ENCODE measurements around the gene ISM1.

ISM1 gene

GRCh38 chr20:13299401-13299800 lies 78.3 kb downstream of the ISM1 start:
- H3K36me3 ChIP-seq (ENCODE audit: control insufficient read depth in 4 of 4, insufficient read depth in 4 of 4, low read length in 3 of 4), result no peaks in the 10 kb centered on the region
- H3K4me3 ChIP-seq (ENCODE audit: control insufficient read depth in 1 of 7, extremely low read depth in 1 of 7, insufficient read depth in 4 of 7, low read depth in 2 of 7, low read length in 6 of 7), result no peak overlapping the region
- H3K27ac ChIP-seq (ENCODE audit: insufficient read depth in 1 of 2, low read depth in 1 of 2, low read length in 2 of 2, poor library complexity in 1 of 2, severe bottlenecking in 2 of 2), result no peak overlapping the region
- no peaks in the 10 kb centered on the region for H3K27me3 ChIP-seq (replicated peaks in 2 of 5; ENCODE audit: control insufficient read depth in 4 of 5, insufficient read depth in 5 of 5, low read length in 4 of 5)
- H3K4me1 ChIP-seq (ENCODE audit: control extremely low read depth in 1 of 4, control insufficient read depth in 4 of 4, insufficient read depth in 4 of 4, low read length in 3 of 4), result peaks cover 0 to 4% (median 0%) of the 10 kb centered on the region in 4 experiments
- ChIA-PET POLR2A (no interaction called here), CTCF (no interaction called here)
- H3K9me3 ChIP-seq (ENCODE audit: control extremely low read depth in 1 of 5, control insufficient read depth in 4 of 5, insufficient read depth in 2 of 5, low read depth in 1 of 5, low read length in 4 of 5), result peaks cover 0 to 2% (median 0%) of the 10 kb centered on the region in 5 experiments
- WGBS (ENCODE audit: insufficient coverage), result 99% methylated on average over 16 of the region's 18 CpGs
- DNase-seq, result no peak

- no peak overlapping the region for H3K4me3 ChIP-seq (ENCODE audit: control insufficient read depth in 1 of 7, extremely low read depth in 1 of 7, insufficient read depth in 4 of 7, low read depth in 2 of 7, low read length in 6 of 7)
- H3K4me1 ChIP-seq (ENCODE audit: control extremely low read depth in 1 of 4, control insufficient read depth in 4 of 4, insufficient read depth in 4 of 4, low read length in 3 of 4), result no peaks in the 10 kb centered on the region
- WGBS (ENCODE audit: insufficient coverage), result 100% methylated on average over 2 of the region's 2 CpGs
- no peaks in the 10 kb centered on the region for H3K36me3 ChIP-seq (ENCODE audit: control insufficient read depth in 4 of 4, insufficient read depth in 4 of 4, low read length in 3 of 4)
- CTCF ChIA-PET, result interaction anchor here (1.0 to 3.5 kb wide), 5 partner anchors 10 to 180 kb away, joined by 3 to 19 read pairs (median 6); no protein-coding TSS in a partner anchor
- no peak for DNase-seq
- H3K27ac ChIP-seq (ENCODE audit: insufficient read depth in 1 of 2, low read depth in 1 of 2, low read length in 2 of 2, poor library complexity in 1 of 2, severe bottlenecking in 2 of 2), result no peak overlapping the region
- POLR2A ChIA-PET, result no interaction called here
- H3K27me3 ChIP-seq (replicated peaks in 2 of 5; ENCODE audit: control insufficient read depth in 4 of 5, insufficient read depth in 5 of 5, low read length in 4 of 5), result no peaks in the 10 kb centered on the region
- H3K9me3 ChIP-seq (ENCODE audit: control extremely low read depth in 1 of 5, control insufficient read depth in 4 of 5, insufficient read depth in 2 of 5, low read depth in 1 of 5, low read length in 4 of 5), result peaks cover 0 to 2% (median 0%) of the 10 kb centered on the region in 5 experiments
Measured at GRCh38 chr20:13301596-13301995, 80.5 kb downstream of the ISM1 start.

GRCh38 chr20:13302647-13303450 lies 81.8 kb downstream of the ISM1 start:
- Histone ChIP-seq H3K4me1 (ENCODE audit: control extremely low read depth in 1 of 4, control insufficient read depth in 4 of 4, insufficient read depth in 4 of 4, low read length in 3 of 4) (no peaks in the 10 kb centered on the region), H3K4me3 (ENCODE audit: control insufficient read depth in 1 of 7, extremely low read depth in 1 of 7, insufficient read depth in 4 of 7, low read depth in 2 of 7, low read length in 6 of 7) (no peak overlapping the region), H3K27ac (ENCODE audit: insufficient read depth in 1 of 2, low read depth in 1 of 2, low read length in 2 of 2, poor library complexity in 1 of 2, severe bottlenecking in 2 of 2) (no peak overlapping the region), H3K9me3 (ENCODE audit: control extremely low read depth in 1 of 5, control insufficient read depth in 4 of 5, insufficient read depth in 2 of 5, low read depth in 1 of 5, low read length in 4 of 5) (peaks cover 0 to 2% (median 0%) of the 10 kb centered on the region in 5 experiments), H3K27me3 (replicated peaks in 2 of 5; ENCODE audit: control insufficient read depth in 4 of 5, insufficient read depth in 5 of 5, low read length in 4 of 5) (peaks cover 0 to 2% (median 0%) of the 10 kb centered on the region in 5 experiments), H3K36me3 (ENCODE audit: control insufficient read depth in 4 of 4, insufficient read depth in 4 of 4, low read length in 3 of 4) (no peaks in the 10 kb centered on the region)
- peak; percentile 2 to 46 (median 37) for DNase-seq
- ChIA-PET CTCF (interaction anchor here (0.6 to 3.5 kb wide), 18 partner anchors 10 to 342 kb away, joined by 3 to 19 read pairs (median 4); no protein-coding TSS in a partner anchor), POLR2A (no interaction called here)
- WGBS (ENCODE audit: insufficient coverage), result 80% methylated on average over 6 of the region's 9 CpGs

GRCh38 chr20:13305284-13305683 lies 84.2 kb downstream of the ISM1 start:
- H3K9me3 ChIP-seq (ENCODE audit: control extremely low read depth in 1 of 5, control insufficient read depth in 4 of 5, insufficient read depth in 2 of 5, low read depth in 1 of 5, low read length in 4 of 5), result peaks cover 0 to 2% (median 0%) of the 10 kb centered on the region in 5 experiments
- no peak overlapping the region for H3K4me3 ChIP-seq (ENCODE audit: control insufficient read depth in 1 of 7, extremely low read depth in 1 of 7, insufficient read depth in 4 of 7, low read depth in 2 of 7, low read length in 6 of 7)
- 96% methylated on average over 3 of the region's 6 CpGs for WGBS (ENCODE audit: insufficient coverage)
- ChIA-PET CTCF (no interaction called here), POLR2A (no interaction called here)
- DNase-seq, result no peak
- no peak overlapping the region for H3K27ac ChIP-seq (ENCODE audit: insufficient read depth in 1 of 2, low read depth in 1 of 2, low read length in 2 of 2, poor library complexity in 1 of 2, severe bottlenecking in 2 of 2)
- no peaks in the 10 kb centered on the region for H3K4me1 ChIP-seq (ENCODE audit: control extremely low read depth in 1 of 4, control insufficient read depth in 4 of 4, insufficient read depth in 4 of 4, low read length in 3 of 4)
- no peaks in the 10 kb centered on the region for H3K36me3 ChIP-seq (ENCODE audit: control insufficient read depth in 4 of 4, insufficient read depth in 4 of 4, low read length in 3 of 4)
- H3K27me3 ChIP-seq (replicated peaks in 2 of 5; ENCODE audit: control insufficient read depth in 4 of 5, insufficient read depth in 5 of 5, low read length in 4 of 5), result peaks cover 0 to 2% (median 0%) of the 10 kb centered on the region in 5 experiments

GRCh38 chr20:13307562-13308163 lies 86.6 kb downstream of the ISM1 start:
- 98% methylated on average over 7 of the region's 9 CpGs for WGBS (ENCODE audit: insufficient coverage)
- DNase-seq, result no peak
- CTCF ChIA-PET, result interaction anchor here (1.5 kb wide), 1 partner anchor 189 kb away, joined by 5 read pairs; no protein-coding TSS in a partner anchor

GRCh38 chr20:13312300-13312699 lies 91.2 kb downstream of the ISM1 start:
- CTCF ChIA-PET, result no interaction called here

More at GRCh38 chr20:13307562-13308163, 86.6 kb downstream of the ISM1 start:
- POLR2A ChIA-PET, result no interaction called here
- Histone ChIP-seq H3K9me3 (ENCODE audit: control extremely low read depth in 1 of 5, control insufficient read depth in 4 of 5, insufficient read depth in 2 of 5, low read depth in 1 of 5, low read length in 4 of 5) (peaks cover 0 to 2% (median 0%) of the 10 kb centered on the region in 5 experiments), H3K4me3 (ENCODE audit: control insufficient read depth in 1 of 7, extremely low read depth in 1 of 7, insufficient read depth in 4 of 7, low read depth in 2 of 7, low read length in 6 of 7) (no peak overlapping the region), H3K27ac (ENCODE audit: insufficient read depth in 1 of 2, low read depth in 1 of 2, low read length in 2 of 2, poor library complexity in 1 of 2, severe bottlenecking in 2 of 2) (no peak overlapping the region), H3K36me3 (ENCODE audit: control insufficient read depth in 4 of 4, insufficient read depth in 4 of 4, low read length in 3 of 4) (no peaks in the 10 kb centered on the region), H3K4me1 (ENCODE audit: control extremely low read depth in 1 of 4, control insufficient read depth in 4 of 4, insufficient read depth in 4 of 4, low read length in 3 of 4) (no peaks in the 10 kb centered on the region), H3K27me3 (replicated peaks in 2 of 5; ENCODE audit: control insufficient read depth in 4 of 5, insufficient read depth in 5 of 5, low read length in 4 of 5) (peaks cover 0 to 2% (median 0%) of the 10 kb centered on the region in 5 experiments)

GRCh38 chr20:13313201-13313600 lies 92.1 kb downstream of the ISM1 start:
- ChIA-PET CTCF (no interaction called here), POLR2A (interaction anchor here (0.6 kb wide), 1 partner anchor 115 kb away, joined by 4 read pairs; no protein-coding TSS in a partner anchor)
- H3K36me3 ChIP-seq (ENCODE audit: control insufficient read depth in 4 of 4, insufficient read depth in 4 of 4, low read length in 3 of 4), result no peaks in the 10 kb centered on the region
- H3K4me3 ChIP-seq (ENCODE audit: control insufficient read depth in 1 of 7, extremely low read depth in 1 of 7, insufficient read depth in 4 of 7, low read depth in 2 of 7, low read length in 6 of 7), result no peak overlapping the region
- H3K27me3 ChIP-seq (replicated peaks in 2 of 5; ENCODE audit: control insufficient read depth in 4 of 5, insufficient read depth in 5 of 5, low read length in 4 of 5), result peaks cover 0 to 4% (median 0%) of the 10 kb centered on the region in 5 experiments
- 91% methylated on average over 3 of the region's 5 CpGs for WGBS (ENCODE audit: insufficient coverage)
- DNase-seq, result no peak
- peaks cover 0 to 7% (median 0%) of the 10 kb centered on the region in 5 experiments for H3K9me3 ChIP-seq (ENCODE audit: control extremely low read depth in 1 of 5, control insufficient read depth in 4 of 5, insufficient read depth in 2 of 5, low read depth in 1 of 5, low read length in 4 of 5)
- H3K4me1 ChIP-seq (ENCODE audit: control extremely low read depth in 1 of 4, control insufficient read depth in 4 of 4, insufficient read depth in 4 of 4, low read length in 3 of 4), result no peaks in the 10 kb centered on the region
- H3K27ac ChIP-seq (ENCODE audit: insufficient read depth in 1 of 2, low read depth in 1 of 2, low read length in 2 of 2, poor library complexity in 1 of 2, severe bottlenecking in 2 of 2), result no peak overlapping the region

More at GRCh38 chr20:13312300-13312699, 91.2 kb downstream of the ISM1 start:
- H3K9me3 ChIP-seq (ENCODE audit: control extremely low read depth in 1 of 5, control insufficient read depth in 4 of 5, insufficient read depth in 2 of 5, low read depth in 1 of 5, low read length in 4 of 5), result peaks cover 0 to 6% (median 0%) of the 10 kb centered on the region in 5 experiments
- no peak overlapping the region for H3K27ac ChIP-seq (ENCODE audit: insufficient read depth in 1 of 2, low read depth in 1 of 2, low read length in 2 of 2, poor library complexity in 1 of 2, severe bottlenecking in 2 of 2)
- H3K27me3 ChIP-seq (replicated peaks in 2 of 5; ENCODE audit: control insufficient read depth in 4 of 5, insufficient read depth in 5 of 5, low read length in 4 of 5), result peaks cover 0 to 4% (median 2%) of the 10 kb centered on the region in 5 experiments
- no peaks in the 10 kb centered on the region for H3K36me3 ChIP-seq (ENCODE audit: control insufficient read depth in 4 of 4, insufficient read depth in 4 of 4, low read length in 3 of 4)
- DNase-seq, result no peak
- no peak overlapping the region for H3K4me3 ChIP-seq (ENCODE audit: control insufficient read depth in 1 of 7, extremely low read depth in 1 of 7, insufficient read depth in 4 of 7, low read depth in 2 of 7, low read length in 6 of 7)
- 71% methylated on average over 5 of the region's 6 CpGs for WGBS (ENCODE audit: insufficient coverage)
- H3K4me1 ChIP-seq (ENCODE audit: control extremely low read depth in 1 of 4, control insufficient read depth in 4 of 4, insufficient read depth in 4 of 4, low read length in 3 of 4), result no peaks in the 10 kb centered on the region
- POLR2A ChIA-PET, result no interaction called here
